ENCODE measurements around the gene GLYR1. TPM values are rescaled to one million over a fixed set of nuclear protein-coding genes. Genes with fewer than 3 reads are reported as not detected.

GLYR1 gene
- total RNA-seq, 2 experiments from 2014 or later: 101 to 104 TPM

DNA sequence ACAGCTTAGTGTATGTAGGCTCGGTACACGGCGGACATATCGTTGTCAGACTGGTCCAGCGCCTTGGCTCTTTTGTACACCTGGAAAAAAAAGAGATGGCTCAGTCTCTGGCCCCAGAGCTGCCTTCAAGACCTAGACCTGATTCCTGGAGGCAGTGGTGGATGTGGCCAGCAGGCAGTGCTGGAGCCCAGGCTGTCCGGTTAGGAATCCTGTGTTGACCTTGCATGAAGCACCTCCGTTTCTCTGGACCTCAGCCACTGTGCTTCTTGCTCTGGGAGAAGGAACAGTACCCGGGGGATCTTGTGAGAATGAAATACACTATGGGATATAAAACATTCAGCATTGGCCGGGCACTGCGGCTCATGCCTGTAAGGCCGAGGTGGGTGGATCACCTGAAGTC lies 41.9 kb downstream of the GLYR1 start:
- POLR2A ChIA-PET: no interaction called here
- no peaks in the 10 kb centered on the region for H3K9me3 Mint-ChIP-seq
- no peak overlapping the region for H3K27ac Mint-ChIP-seq
- no peak overlapping the region for H3K4me3 Mint-ChIP-seq
- H3K36me3 Mint-ChIP-seq (ENCODE audit: low read depth): peaks cover 19% of the 10 kb centered on the region
- no peaks in the 10 kb centered on the region for H3K27me3 Mint-ChIP-seq
- DNase-seq: no peak
- peaks cover 23% of the 10 kb centered on the region for H3K4me1 Mint-ChIP-seq
- CTCF ChIA-PET: no interaction called here

DNA sequence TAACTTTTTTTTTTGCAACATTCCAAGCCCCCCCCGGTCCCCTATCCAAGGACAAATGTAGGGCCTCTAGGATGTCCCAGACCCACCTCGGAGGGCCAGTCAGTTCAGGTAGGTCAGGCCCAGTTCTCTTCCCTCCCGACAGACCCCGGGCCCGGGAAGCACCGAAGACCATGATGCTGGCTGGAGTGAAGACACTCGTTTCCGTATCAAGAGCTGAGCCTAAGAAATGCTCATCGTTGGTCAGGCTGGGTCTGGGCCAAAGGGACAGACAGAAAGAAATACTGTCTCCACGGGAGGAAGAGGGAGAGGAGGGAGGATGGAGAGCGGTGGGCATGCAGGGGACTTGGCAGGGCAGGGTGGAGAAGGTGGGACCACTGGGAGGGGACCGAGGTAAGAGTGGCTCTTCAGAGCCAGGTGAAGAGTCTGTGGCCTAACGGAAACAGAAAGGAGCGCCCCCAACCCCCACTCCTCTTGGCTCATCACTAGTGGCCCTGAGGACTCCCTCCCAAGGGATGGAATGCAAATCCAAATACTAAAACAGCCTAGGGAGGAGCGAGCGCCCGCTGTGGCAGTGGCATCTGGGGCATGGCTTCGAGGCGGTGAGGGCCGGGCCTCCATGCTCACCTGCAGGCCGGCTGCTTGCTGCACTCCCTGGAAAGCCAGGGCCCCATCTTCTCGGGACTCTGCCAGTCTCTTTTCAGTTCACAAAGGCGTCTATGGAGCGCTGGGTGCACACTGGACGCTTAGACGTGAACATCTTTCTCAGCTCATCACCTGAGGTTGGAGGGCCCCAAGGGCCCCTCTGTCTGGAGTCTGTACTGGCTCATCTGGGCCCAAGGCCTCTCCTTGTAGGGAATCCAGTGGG lies 43.0 kb downstream of the GLYR1 start:
- Mint-ChIP-seq H3K4me1 (peaks cover 23% of the 10 kb centered on the region), H3K9me3 (no peaks in the 10 kb centered on the region), H3K36me3 (ENCODE audit: low read depth) (peaks cover 19% of the 10 kb centered on the region), H3K4me3 (peak overlapping the region; percentile 27), H3K27me3 (no peaks in the 10 kb centered on the region), H3K27ac (peak overlapping the region; percentile 15)
- DNase-seq: no peak
- ChIA-PET POLR2A (no interaction called here), CTCF (no interaction called here)

DNA sequence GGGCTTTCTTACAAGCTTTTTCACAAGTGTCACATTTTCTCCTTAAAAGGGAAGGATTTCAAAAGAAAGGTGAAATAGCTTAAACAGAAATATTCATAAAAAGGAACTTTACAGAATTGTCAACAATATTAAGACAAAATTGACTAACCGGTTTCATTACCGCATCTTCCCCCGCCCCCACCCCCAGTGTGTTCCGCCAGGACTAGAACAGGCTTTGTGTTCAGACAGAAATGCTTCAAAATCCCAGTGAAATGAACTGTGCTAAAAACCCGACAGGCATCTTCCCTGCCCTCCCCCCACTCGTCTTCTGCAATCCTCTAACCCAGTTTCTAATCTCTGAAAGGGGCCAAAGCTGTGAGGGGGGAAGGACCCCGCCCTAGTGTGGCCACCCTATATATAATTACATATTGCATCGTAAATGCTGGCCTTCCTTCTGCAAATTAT lies 43.7 kb downstream of the GLYR1 start:
- peaks cover 15% of the 10 kb centered on the region for H3K36me3 Mint-ChIP-seq (ENCODE audit: low read depth)
- ChIA-PET POLR2A (interaction anchor here (0.9 kb wide), 1 partner anchor 70 kb away, joined by 4 read pairs; the partner anchor contains the start of gene ANKS3), CTCF (interaction anchor here (0.6 to 1.0 kb wide), 2 partner anchors 69 to 141 kb away, joined by 3 to 4 read pairs; partner anchors contain the start of genes ANKS3 and DNAAF8)
- peaks cover 23% of the 10 kb centered on the region for H3K4me1 Mint-ChIP-seq
- DNase-seq: no peak
- peak overlapping the region; percentile 81 for H3K4me3 Mint-ChIP-seq
- H3K27me3 Mint-ChIP-seq: no peaks in the 10 kb centered on the region
- H3K9me3 Mint-ChIP-seq: no peaks in the 10 kb centered on the region
- peak overlapping the region; percentile 83 for H3K27ac Mint-ChIP-seq

DNA sequence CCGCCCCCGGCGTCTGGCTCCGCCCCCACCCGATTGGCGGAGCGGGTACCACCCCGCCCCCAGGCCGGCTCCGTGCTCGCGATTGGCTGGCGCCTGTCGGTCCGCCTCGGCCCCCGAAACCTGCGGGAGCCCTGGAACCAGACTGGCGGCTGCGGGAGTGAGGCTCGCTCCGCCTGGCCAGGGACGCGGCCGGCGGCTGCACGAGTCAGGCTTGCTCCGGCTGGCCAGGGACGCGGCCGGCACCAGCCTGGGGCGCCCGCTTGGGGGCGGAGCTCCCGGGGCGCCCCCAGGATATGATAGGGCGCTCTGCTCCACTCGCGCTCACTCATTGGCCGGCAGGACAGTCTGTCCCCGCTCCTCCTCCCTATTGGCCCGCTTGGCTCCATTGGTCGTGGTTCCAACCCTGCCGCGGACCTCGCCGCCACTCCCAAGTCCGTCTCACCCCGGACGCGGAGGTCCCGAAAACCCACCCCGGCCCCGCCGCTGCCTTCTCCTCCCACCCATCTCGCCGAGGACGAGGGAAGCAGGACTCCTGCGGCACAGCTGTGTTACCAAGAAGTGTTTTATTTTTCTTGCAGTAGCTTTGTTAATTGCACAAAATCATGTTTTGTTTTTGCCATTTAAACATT lies 44.3 kb downstream of the GLYR1 start:
- peaks cover 23% of the 10 kb centered on the region for H3K4me1 Mint-ChIP-seq
- peak overlapping the region; percentile 83 for H3K27ac Mint-ChIP-seq
- no peaks in the 10 kb centered on the region for H3K27me3 Mint-ChIP-seq
- CTCF ChIA-PET: interaction anchor here (0.6 to 1.0 kb wide), 3 partner anchors 9 to 141 kb away, joined by 3 to 4 read pairs (median 3); partner anchors contain the start of genes ANKS3 and DNAAF8
- peak; percentile 90 for DNase-seq
- H3K9me3 Mint-ChIP-seq: no peaks in the 10 kb centered on the region
- peaks cover 15% of the 10 kb centered on the region for H3K36me3 Mint-ChIP-seq (ENCODE audit: low read depth)
- peak overlapping the region; percentile 81 for H3K4me3 Mint-ChIP-seq
- POLR2A ChIA-PET: interaction anchor here (0.9 kb wide), 1 partner anchor 69 kb away, joined by 4 read pairs; the partner anchor contains the start of gene ANKS3

DNA sequence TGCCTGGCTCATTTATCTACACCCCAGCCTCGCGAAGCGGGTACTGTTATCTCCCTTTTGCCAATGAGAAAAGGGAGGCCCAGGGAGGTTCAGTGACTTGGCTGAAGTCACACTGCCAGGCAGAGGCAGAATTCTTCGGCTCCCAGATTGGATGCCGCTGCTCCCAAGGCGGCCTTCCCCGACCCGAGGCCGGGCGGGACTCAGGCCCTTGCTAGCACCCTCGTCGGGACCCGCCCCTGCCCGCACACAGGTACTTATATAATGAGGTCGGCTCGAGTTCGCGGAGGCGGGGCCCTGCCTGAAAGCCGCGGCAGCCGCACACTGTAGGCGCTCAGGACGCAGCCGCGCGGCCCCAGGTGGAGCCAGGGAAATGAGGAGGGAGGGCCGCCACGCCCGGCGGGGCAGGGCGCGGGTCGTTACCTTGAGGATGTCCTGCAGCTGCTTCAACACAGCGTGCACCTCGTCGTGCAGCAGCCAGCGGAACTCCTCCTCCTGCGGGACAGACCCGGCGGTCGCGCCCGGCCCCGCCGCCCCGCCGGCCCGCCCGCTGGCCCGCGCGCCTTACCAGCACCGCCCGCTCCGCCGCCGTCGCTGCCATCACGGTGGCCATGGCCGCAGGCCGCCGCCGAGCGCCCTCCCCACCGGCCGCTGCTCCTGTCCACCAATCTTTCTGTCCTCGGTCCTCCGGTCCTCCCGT lies 45.0 kb downstream of the GLYR1 start, which contains the start of gene ROGDI:
Gene ROGDI (minus strand): TSS at position 672 of the 697 bp plus-strand sequence. CDS start 62 bp downstream, at position 610.
- POLR2A ChIA-PET: no interaction called here
- H3K27me3 Mint-ChIP-seq: no peaks in the 10 kb centered on the region
- peak within 1 kb of the TSS; percentile 81 for H3K4me3 Mint-ChIP-seq
- H3K27ac Mint-ChIP-seq: peak within 1 kb of the TSS; percentile 83
- CTCF ChIA-PET: interaction anchor here (0.7 to 1.1 kb wide), 3 partner anchors 10 to 529 kb away, joined by 3 read pairs; partner anchors contain the start of gene TFAP4
- H3K36me3 Mint-ChIP-seq (ENCODE audit: low read depth): peaks cover 10% of the 10 kb centered on the region
- H3K9me3 Mint-ChIP-seq: no peaks in the 10 kb centered on the region
- peak; percentile 89 for DNase-seq
- peaks cover 23% of the 10 kb centered on the region for H3K4me1 Mint-ChIP-seq

DNA sequence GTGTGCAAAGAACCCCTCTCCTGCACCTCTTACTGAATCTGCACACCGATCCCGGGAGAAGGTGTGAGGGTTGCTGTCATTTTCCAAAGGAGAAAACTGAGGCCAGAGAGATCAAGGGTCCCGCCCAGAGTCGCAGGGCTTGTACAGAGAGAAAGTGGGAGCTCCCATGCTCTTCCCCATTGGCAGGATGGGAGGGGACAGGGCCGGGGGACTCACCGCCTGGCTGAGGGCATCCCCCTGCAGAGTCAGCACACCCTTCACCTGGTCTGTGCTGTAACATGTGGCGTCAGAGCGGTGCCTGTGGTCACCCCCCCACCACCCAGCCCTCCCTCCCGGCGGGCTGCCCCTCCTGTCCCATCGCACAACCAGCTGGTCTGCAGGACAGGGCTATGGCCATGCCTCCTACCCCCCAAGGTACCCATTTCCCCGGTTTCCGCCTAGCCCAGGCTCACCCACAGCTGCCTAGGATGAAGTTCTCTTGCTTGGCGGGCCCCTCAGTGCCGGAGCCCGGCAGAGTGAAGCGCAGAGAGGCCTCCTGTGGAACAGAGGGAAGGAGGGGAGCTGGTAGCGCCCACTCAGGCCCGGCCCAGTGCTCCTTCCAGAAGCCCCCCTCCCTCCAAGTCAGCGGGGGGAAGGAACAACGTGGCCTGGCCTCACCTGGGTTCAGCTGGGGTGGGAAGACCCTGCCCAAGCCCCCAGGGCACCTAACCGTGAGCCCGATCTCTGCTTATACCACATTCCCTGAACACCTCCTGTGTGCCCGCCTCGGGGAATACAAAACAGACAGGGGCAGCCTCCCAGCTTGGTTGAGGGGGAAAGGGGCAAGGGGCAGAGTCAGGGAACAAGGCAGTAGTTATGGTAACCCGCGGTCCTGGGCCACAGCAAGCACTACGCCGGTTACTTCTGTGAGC lies 45.8 kb downstream of the GLYR1 start:
- no peak for DNase-seq
- Mint-ChIP-seq H3K27me3 (no peaks in the 10 kb centered on the region), H3K4me3 (peak overlapping the region; percentile 81), H3K9me3 (no peaks in the 10 kb centered on the region), H3K27ac (peak overlapping the region; percentile 82), H3K36me3 (ENCODE audit: low read depth) (peaks cover 9% of the 10 kb centered on the region), H3K4me1 (peaks cover 23% of the 10 kb centered on the region)
- ChIA-PET CTCF (interaction anchor here (0.7 to 1.1 kb wide), 2 partner anchors 37 to 528 kb away, joined by 3 read pairs; partner anchors contain the start of gene TFAP4), POLR2A (no interaction called here)

DNA sequence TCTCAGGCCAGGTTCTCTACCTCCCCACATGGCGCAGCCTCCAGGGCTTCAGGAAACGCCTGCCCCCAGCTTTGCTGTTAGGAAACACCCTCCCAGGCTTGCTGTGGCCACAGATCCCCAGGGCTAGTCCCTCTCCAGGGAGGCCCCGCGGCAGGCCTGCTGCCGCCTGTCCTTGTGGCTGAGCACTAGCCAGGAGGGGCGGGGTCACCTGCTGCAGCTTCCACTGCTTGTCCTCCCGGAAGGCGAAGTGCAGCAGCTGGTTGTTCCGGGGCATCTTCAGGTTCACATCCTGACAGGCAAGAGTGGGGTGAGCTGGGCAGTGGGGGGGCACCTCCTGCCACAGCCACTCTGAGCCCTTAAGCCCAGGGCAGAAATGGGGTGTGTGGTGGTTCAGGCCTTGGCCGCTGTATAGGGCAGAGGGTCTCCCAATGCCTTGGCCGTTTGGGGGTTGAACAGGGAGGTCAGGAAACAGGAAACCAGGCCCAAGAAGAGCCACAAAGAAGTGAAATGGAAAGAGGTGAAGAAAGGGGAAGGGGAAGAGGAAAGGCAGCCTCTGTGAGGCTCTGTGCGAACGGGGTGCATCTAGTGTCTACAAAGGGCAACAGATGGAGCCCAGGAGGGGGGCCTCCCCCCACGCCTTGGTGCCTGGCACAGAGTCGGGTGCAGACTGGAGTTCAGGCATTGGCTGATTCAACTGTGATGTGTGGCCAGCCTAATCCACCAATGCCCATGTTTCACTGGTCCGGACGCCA lies 46.6 kb downstream of the GLYR1 start:
- no peak for DNase-seq
- H3K27me3 Mint-ChIP-seq: no peaks in the 10 kb centered on the region
- no peaks in the 10 kb centered on the region for H3K9me3 Mint-ChIP-seq
- H3K27ac Mint-ChIP-seq: peak overlapping the region; percentile 82
- ChIA-PET CTCF (no interaction called here), POLR2A (no interaction called here)
- H3K36me3 Mint-ChIP-seq (ENCODE audit: low read depth): peaks cover 6% of the 10 kb centered on the region
- peak overlapping the region; percentile 35 for H3K4me3 Mint-ChIP-seq
- peaks cover 23% of the 10 kb centered on the region for H3K4me1 Mint-ChIP-seq

DNA sequence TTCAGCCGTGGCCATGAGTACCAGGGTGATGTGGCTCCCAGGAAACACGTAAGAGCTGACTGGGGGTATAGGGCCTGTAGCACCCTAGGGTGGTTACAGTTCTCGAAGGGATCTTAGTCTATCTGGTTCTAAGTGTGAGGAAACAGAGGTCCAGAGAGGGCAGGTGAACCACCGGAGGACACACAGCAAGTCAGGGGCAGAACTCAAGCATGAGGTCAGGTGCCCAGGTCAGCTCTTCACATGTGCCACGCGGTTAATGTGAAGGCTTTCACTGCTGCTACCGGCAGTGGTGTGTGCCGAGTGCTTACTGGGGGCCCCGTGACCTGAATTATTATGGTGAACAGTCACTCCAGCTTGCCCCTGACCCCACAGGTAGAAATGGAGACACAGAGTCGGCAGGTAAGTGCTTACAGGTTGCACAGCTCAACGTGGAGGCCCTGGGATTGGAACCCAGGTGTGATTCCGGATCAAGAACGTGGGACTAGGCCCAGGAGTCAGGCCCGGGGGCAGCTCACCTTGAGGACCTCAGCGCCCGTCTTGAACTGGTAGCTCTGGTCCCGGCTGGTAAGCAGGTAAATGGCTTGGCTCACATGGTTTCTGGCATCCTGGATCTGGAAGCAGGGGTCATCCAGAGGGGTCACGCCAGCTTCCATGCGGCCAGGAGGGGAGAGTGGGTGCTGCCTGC lies 47.8 kb downstream of the GLYR1 start:
- no peaks in the 10 kb centered on the region for H3K9me3 Mint-ChIP-seq
- H3K27ac Mint-ChIP-seq: peak overlapping the region; percentile 57
- H3K4me3 Mint-ChIP-seq: no peak overlapping the region
- H3K27me3 Mint-ChIP-seq: no peaks in the 10 kb centered on the region
- peaks cover 2% of the 10 kb centered on the region for H3K36me3 Mint-ChIP-seq (ENCODE audit: low read depth)
- peaks cover 23% of the 10 kb centered on the region for H3K4me1 Mint-ChIP-seq
- CTCF ChIA-PET: no interaction called here
- POLR2A ChIA-PET: no interaction called here
- DNase-seq: no peak

DNA sequence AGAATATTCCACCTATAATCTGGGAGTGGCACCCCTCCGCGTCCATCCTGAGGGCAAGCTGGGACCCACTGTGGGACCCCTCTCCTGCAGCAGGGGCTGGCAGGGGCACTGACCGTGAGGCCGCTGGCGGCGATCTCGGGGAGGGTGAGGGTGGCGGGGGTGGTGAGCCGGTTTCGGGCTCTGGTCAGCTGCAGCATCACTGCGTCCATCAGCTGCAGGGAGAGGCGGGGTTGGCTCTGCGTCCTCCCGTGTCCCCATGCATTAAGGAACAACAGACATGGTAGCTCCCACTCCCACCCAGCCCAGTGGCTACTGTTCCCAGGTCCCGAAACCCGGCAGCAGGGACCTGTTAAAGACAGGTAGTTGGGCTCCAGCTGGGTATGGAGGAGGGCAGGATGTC lies 48.6 kb downstream of the GLYR1 start:
- ChIA-PET POLR2A (no interaction called here), CTCF (no interaction called here)
- Mint-ChIP-seq H3K27me3 (no peaks in the 10 kb centered on the region), H3K4me3 (no peak overlapping the region), H3K9me3 (no peaks in the 10 kb centered on the region), H3K36me3 (ENCODE audit: low read depth) (no peaks in the 10 kb centered on the region), H3K27ac (no peak overlapping the region), H3K4me1 (peaks cover 20% of the 10 kb centered on the region)
- no peak for DNase-seq

DNA sequence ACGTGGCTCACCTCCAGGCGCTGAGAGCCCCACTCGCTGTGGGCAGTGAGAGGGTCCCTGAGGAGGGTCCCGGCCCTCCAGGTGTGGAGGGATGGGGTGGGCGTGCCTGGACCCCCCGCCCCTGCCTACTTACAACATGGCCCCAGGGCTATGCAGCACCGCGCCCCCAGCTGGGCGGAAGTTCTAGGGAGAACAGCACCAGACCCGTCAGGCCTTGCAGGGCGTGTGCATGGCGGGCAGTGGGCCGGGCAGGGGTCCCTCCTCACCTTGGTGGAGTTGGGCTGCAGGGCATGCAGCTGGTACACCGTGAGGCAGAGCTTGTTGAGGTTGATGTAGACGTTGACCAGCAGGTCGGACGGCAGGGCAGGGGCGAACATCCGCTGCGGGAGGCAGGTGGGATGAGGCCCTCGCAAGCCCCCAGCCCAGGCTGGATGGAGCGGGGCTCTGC lies 49.3 kb downstream of the GLYR1 start:
- peaks cover 14% of the 10 kb centered on the region for H3K4me1 Mint-ChIP-seq
- no peak overlapping the region for H3K27ac Mint-ChIP-seq
- DNase-seq: no peak
- no peaks in the 10 kb centered on the region for H3K36me3 Mint-ChIP-seq (ENCODE audit: low read depth)
- no peaks in the 10 kb centered on the region for H3K27me3 Mint-ChIP-seq
- POLR2A ChIA-PET: no interaction called here
- CTCF ChIA-PET: no interaction called here
- H3K9me3 Mint-ChIP-seq: no peaks in the 10 kb centered on the region
- no peak overlapping the region for H3K4me3 Mint-ChIP-seq
